DOHH2 (cell line): Measurements from ENCODE around the gene TLK1.
A peak's percentile ranks its signal among the peaks of the same experiment; 100 is the strongest.

Experiments
- H3F3A ChIP-seq: fragments of 200-600 bp; sonication (generic), shearing (Covaris generic); 2 replicates; pipeline ENCODE4 v1.6.0; 2016; ENCODE audit warnings: antibody characterized with exemption, mild to moderate bottlenecking; ENCODE audit not compliant: control insufficient read depth, insufficient read depth
- H3K27ac ChIP-seq: fragments of 200-600 bp; sonication (generic); 2 replicates; pipeline ENCODE4 v1.5.1; 2014; ENCODE audit warnings: low read depth, mild to moderate bottlenecking, low read length, moderate library complexity
- H3K27me3 ChIP-seq: fragments of 200-600 bp; sonication (generic); 2 replicates; pipeline ENCODE4 v1.6.1; 2014; ENCODE audit warnings: mild to moderate bottlenecking, low read length, mixed read lengths; ENCODE audit not compliant: control insufficient read depth
- H3K36me3 ChIP-seq: fragments of 200-600 bp; sonication (generic); 2 replicates; pipeline ENCODE4 v1.6.1; 2014; ENCODE audit warnings: mild to moderate bottlenecking, low read length, moderate library complexity, mixed read lengths; ENCODE audit not compliant: control insufficient read depth
- H3K4me1 ChIP-seq: fragments of 200-600 bp; sonication (generic); 2 replicates; pipeline ENCODE4 v1.6.1; 2014; ENCODE audit warnings: mild to moderate bottlenecking, low read length, mixed read lengths; ENCODE audit not compliant: control insufficient read depth
- H3K4me2 ChIP-seq: fragments of 200-600 bp; sonication (generic); 2 replicates; pipeline ENCODE4 v1.6.0; 2014; ENCODE audit warnings: mild to moderate bottlenecking, low read length, moderate library complexity
- H3K4me3 ChIP-seq: fragments of 200-600 bp; sonication (generic); 2 replicates; pipeline ENCODE4 v1.5.1; 2014; ENCODE audit warnings: mild to moderate bottlenecking, low read length, mixed read lengths
- H3K79me2 ChIP-seq: fragments of 200-600 bp; sonication (generic); 2 replicates; pipeline ENCODE4 v1.6.1; 2014; ENCODE audit warnings: mild to moderate bottlenecking, low read length, mixed read lengths; ENCODE audit not compliant: control insufficient read depth
- H3K9me2 ChIP-seq: fragments of 200-600 bp; sonication (generic); replicated peaks from 2 replicates; pipeline ENCODE4 v1.6.1; 2014; ENCODE audit warnings: mild to moderate bottlenecking, low read length, mixed read lengths; ENCODE audit not compliant: control insufficient read depth
- H3K9me3 ChIP-seq: fragments of 200-600 bp; sonication (generic); 2 replicates; pipeline ENCODE4 v1.6.1; 2014; ENCODE audit warnings: antibody characterized with exemption, low read length, mixed read lengths; ENCODE audit not compliant: control insufficient read depth, insufficient read depth
- H4K20me1 ChIP-seq: fragments of 200-600 bp; sonication (generic); 2 replicates; pipeline ENCODE4 v1.6.0; 2014; ENCODE audit warnings: low read depth, mild to moderate bottlenecking, antibody characterized with exemption, low read length, moderate library complexity; ENCODE audit not compliant: control insufficient read depth, insufficient read depth
- CTCF ChIP-seq: fragments of 200-600 bp; sonication (generic); IDR thresholded peaks from one replicate; pipeline ENCODE4 v1.5.1; 2014; ENCODE audit warnings: antibody characterized with exemption, mild to moderate bottlenecking, low read depth, low read length; ENCODE audit not compliant: poor library complexity, severe bottlenecking
- EZH2phosphoT487 ChIP-seq: fragments of 200-600 bp; sonication (generic); IDR thresholded peaks from 2 replicates; pipeline ENCODE4 v1.6.1; 2017; ENCODE audit warnings: borderline replicate concordance, mild to moderate bottlenecking, antibody characterized with exemption, low read length, moderate library complexity, mixed read lengths

TLK1 gene

GRCh38 chr2:171158036-171158789 is 2.5 kb downstream of the TLK1 start:
- peaks cover 9% of the 10 kb centered on the region for H3K36me3 ChIP-seq
- peak overlapping the region; percentile 73 for H3K4me2 ChIP-seq
- H3K4me3 ChIP-seq, result peak overlapping the region; percentile 99
- H3K4me1 ChIP-seq, result peaks cover 56% of the 10 kb centered on the region
- no peaks in the 10 kb centered on the region for H3K9me3 ChIP-seq
- H4K20me1 ChIP-seq, result peaks cover 36% of the 10 kb centered on the region
- H3K79me2 ChIP-seq, result peaks cover 78% of the 10 kb centered on the region
- H3K27ac ChIP-seq, result no peak overlapping the region
- H3F3A ChIP-seq, result peaks cover 13% of the 10 kb centered on the region
- H3K27me3 ChIP-seq, result no peaks in the 10 kb centered on the region; the same call in 1 of the 2 replicates
- TF ChIP-seq CTCF (no peak), EZH2phosphoT487 (no peak)
- no peaks in the 10 kb centered on the region for H3K9me2 ChIP-seq

GRCh38 chr2:171157109-171157500 is 3.6 kb downstream of the TLK1 start:
- H3K4me2 ChIP-seq, result peak overlapping the region; percentile 15; the same call in 1 of the 2 replicates
- H4K20me1 ChIP-seq, result peaks cover 43% of the 10 kb centered on the region
- H3K4me3 ChIP-seq, result no peak overlapping the region

GRCh38 chr2:171154348-171154747 is 6.3 kb downstream of the TLK1 start:
- no peak overlapping the region for H3K4me3 ChIP-seq
- H3F3A ChIP-seq, result 0 out of 2 replicates have a peak, but pooled peaks cover 4% of the 10 kb centered on the region
- no peaks in the 10 kb centered on the region; the same call in 1 of the 2 replicates for H3K27me3 ChIP-seq
- no peak for TF ChIP-seq CTCF
- no peak for TF ChIP-seq EZH2phosphoT487
- peaks cover 4% of the 10 kb centered on the region for H3K36me3 ChIP-seq
- no peaks in the 10 kb centered on the region for H3K9me2 ChIP-seq
- peaks cover 36% of the 10 kb centered on the region for H3K4me1 ChIP-seq
- H3K9me3 ChIP-seq, result no peaks in the 10 kb centered on the region
- peaks cover 99% of the 10 kb centered on the region for H3K79me2 ChIP-seq
- no peak overlapping the region for H3K4me2 ChIP-seq
- no peak overlapping the region for H3K27ac ChIP-seq
- peaks cover 51% of the 10 kb centered on the region for H4K20me1 ChIP-seq

More at GRCh38 chr2:171157109-171157500, 3.6 kb downstream of the TLK1 start:
- Histone ChIP-seq H3K9me2 (no peaks in the 10 kb centered on the region), H3K27ac (no peak overlapping the region), H3K27me3 (no peaks in the 10 kb centered on the region; the same call in 1 of the 2 replicates), H3F3A (peaks cover 12% of the 10 kb centered on the region), H3K79me2 (peaks cover 89% of the 10 kb centered on the region), H3K36me3 (peaks cover 9% of the 10 kb centered on the region), H3K9me3 (no peaks in the 10 kb centered on the region), H3K4me1 (peaks cover 45% of the 10 kb centered on the region)
- no peak for TF ChIP-seq EZH2phosphoT487
- no peak for TF ChIP-seq CTCF
